H1 (cell line): ENCODE data around the gene CHD9. TPM values are rescaled to one million over a fixed set of nuclear protein-coding genes. Genes with fewer than 3 reads are reported as not detected.

Source experiments
- CTCF ChIA-PET: fragments of 300-600 bp; sonication (Branson Sonifier 250); formaldehyde crosslinking; loops from one replicate; lab custom pipeline; 2021; ENCODE audit not compliant: partially characterized antibody; lab: Charles Lee
- POLR2A ChIA-PET: fragments of 300-600 bp; sonication (Branson Sonifier 250); formaldehyde crosslinking; loops from one replicate; lab custom pipeline; 2021; ENCODE audit warnings: inconsistent platforms; ENCODE audit not compliant: partially characterized antibody; lab: Charles Lee
- DNase-seq, 2 experiments: peaks; one replicate each; pipeline versions ENCODE4 v3.0.0 to v3.0.0-alpha.2; 2010 to 2022; ENCODE audit warnings: low spot score in 2 of 2, low read depth in 1 of 2, mixed read lengths in 1 of 2
- FAIRE-seq: peaks from 2 replicates; lab custom pipeline; 2011; peaks lifted over from hg19 to GRCh38; lab: Jason Lieb, UNC
- H2AFZ ChIP-seq: 2 replicates; pipeline ENCODE4 v1.8.1; 2012; ENCODE audit warnings: low read length, inconsistent platforms
- H2AK5ac ChIP-seq: 2 replicates; pipeline ENCODE4 v1.6.1; 2013; ENCODE audit warnings: low read depth, low read length
- H2BK120ac ChIP-seq: replicated peaks from 2 replicates; pipeline ENCODE3; 2013; ENCODE audit warnings: low read depth, low read length, inconsistent platforms
- H2BK12ac ChIP-seq: 2 replicates; pipeline ENCODE4 v1.6.1; 2013; ENCODE audit warnings: low read depth, low read length
- H2BK15ac ChIP-seq: 2 replicates; pipeline ENCODE4 v1.6.1; 2013; ENCODE audit warnings: low read length
- H2BK20ac ChIP-seq: 2 replicates; pipeline ENCODE4 v1.6.1; 2013; ENCODE audit warnings: low read length
- H2BK5ac ChIP-seq: 2 replicates; pipeline ENCODE4 v1.6.1; 2013; ENCODE audit warnings: low read depth, low read length
- H3K14ac ChIP-seq: 2 replicates; pipeline ENCODE4 v1.6.1; 2013; ENCODE audit warnings: inconsistent platforms; ENCODE audit not compliant: insufficient read length
- H3K18ac ChIP-seq: 2 replicates; pipeline ENCODE4 v1.6.1; 2013; ENCODE audit warnings: low read length; ENCODE audit errors: extremely low read depth
- H3K23ac ChIP-seq: 2 replicates; pipeline ENCODE4 v1.6.1; 2013; ENCODE audit warnings: inconsistent platforms; ENCODE audit not compliant: insufficient read length
- H3K23me2 ChIP-seq: 2 replicates; pipeline ENCODE4 v1.6.1; 2013; ENCODE audit warnings: low read depth, low read length
- H3K27ac ChIP-seq: 2 replicates; pipeline ENCODE4 v1.6.1; 2011; ENCODE audit warnings: low read depth, low read length, inconsistent platforms
- H3K27me3 ChIP-seq, 4 experiments: replicated peaks in 1 of 4; 1 replicate in 1 of 4; 2 replicates in 3 of 4; pipeline versions ENCODE4 v1.6.1 to v1.8.1; 2011 to 2013; ENCODE audit warnings: low read length in 3 of 4, mild to moderate bottlenecking in 3 of 4, inconsistent platforms in 2 of 4, mixed read lengths in 2 of 4, moderate library complexity in 1 of 4; ENCODE audit not compliant: control insufficient read depth in 3 of 4, insufficient read depth in 3 of 4; ENCODE audit errors: extremely low read depth in 1 of 4
- H3K36me3 ChIP-seq, 4 experiments: 2 replicates each; pipeline versions ENCODE4 v1.6.1 to v1.8.1; 2011 to 2013; ENCODE audit warnings: mild to moderate bottlenecking in 4 of 4, low read length in 3 of 4, moderate library complexity in 2 of 4, control low read depth in 1 of 4, inconsistent platforms in 1 of 4; ENCODE audit not compliant: insufficient read depth in 4 of 4, control insufficient read depth in 2 of 4
- H3K4ac ChIP-seq: replicated peaks from 2 replicates; pipeline ENCODE3; 2013; ENCODE audit warnings: low read length, low read depth, mixed read lengths, inconsistent platforms; ENCODE audit not compliant: insufficient read length
- H3K4me1 ChIP-seq, 4 experiments: replicated peaks in 1 of 4; 1 replicate in 1 of 4; 2 replicates in 3 of 4; pipeline versions ENCODE4 v1.6.1 to v1.8.1; 2011 to 2013; ENCODE audit warnings: low read length in 3 of 4, inconsistent platforms in 2 of 4, mixed read lengths in 1 of 4; ENCODE audit not compliant: insufficient read depth in 4 of 4, control insufficient read depth in 3 of 4
- H3K4me2 ChIP-seq, 2 experiments: 2 replicates each; pipeline versions ENCODE4 v1.6.1 to v1.8.1; 2011 to 2013; ENCODE audit warnings: low read depth in 2 of 2, low read length in 2 of 2, control low read depth in 1 of 2, inconsistent platforms in 1 of 2, mild to moderate bottlenecking in 1 of 2; ENCODE audit not compliant: insufficient read depth in 1 of 2
- H3K4me3 ChIP-seq, 4 experiments: fragments of 200-600, 300-600 bp in 1 of 4; sonication (generic), shearing (Covaris generic), sonication (Bioruptor Twin) in 1 of 4; 2 replicates each; pipeline versions ENCODE4 v1.5.1 to v1.8.1; 2011 to 2016; ENCODE audit warnings: low read length in 4 of 4, low read depth in 3 of 4, control low read depth in 2 of 4, inconsistent platforms in 2 of 4, mild to moderate bottlenecking in 2 of 4, mixed read lengths in 1 of 4, moderate library complexity in 1 of 4; ENCODE audit not compliant: insufficient read depth in 2 of 4; ENCODE audit errors: extremely low read depth in 1 of 4
- H3K56ac ChIP-seq: replicated peaks from 2 replicates; pipeline ENCODE3; 2013; ENCODE audit warnings: low read depth, mild to moderate bottlenecking, mixed read lengths, low read length, inconsistent platforms; ENCODE audit not compliant: insufficient read length
- H3K79me1 ChIP-seq: 2 replicates; pipeline ENCODE4 v1.6.1; 2013; ENCODE audit warnings: low read depth, low read length, control low read depth
- H3K79me2 ChIP-seq, 2 experiments: 2 replicates each; pipeline versions ENCODE4 v1.6.1 to v1.8.1; 2012 to 2013; ENCODE audit warnings: low read length in 2 of 2, mild to moderate bottlenecking in 2 of 2, inconsistent platforms in 1 of 2; ENCODE audit not compliant: insufficient read depth in 2 of 2, control insufficient read depth in 1 of 2
- H3K9ac ChIP-seq, 4 experiments: replicated peaks in 1 of 4; 1 replicate in 1 of 4; 2 replicates in 3 of 4; pipeline versions ENCODE4 v1.6.1 to v1.8.1; 2011 to 2013; ENCODE audit warnings: low read depth in 3 of 4, low read length in 3 of 4, control low read depth in 2 of 4, mild to moderate bottlenecking in 2 of 4, moderate library complexity in 2 of 4, inconsistent platforms in 1 of 4; ENCODE audit errors: extremely low read depth in 1 of 4
- H3K9me3 ChIP-seq, 2 experiments: 2 replicates each; pipeline versions ENCODE4 v1.6.1 to v1.8.1; 2012 to 2013; ENCODE audit warnings: mild to moderate bottlenecking in 2 of 2, moderate library complexity in 2 of 2, control low read depth in 1 of 2, inconsistent platforms in 1 of 2, low read depth in 1 of 2, low read length in 1 of 2, mixed read lengths in 1 of 2; ENCODE audit not compliant: insufficient read depth in 2 of 2
- H4K20me1 ChIP-seq, 2 experiments: replicated peaks in 1 of 2; 2 replicates each; pipeline versions ENCODE3 to v1.8.1; 2011 to 2013; ENCODE audit warnings: inconsistent platforms in 2 of 2, low read length in 2 of 2, mild to moderate bottlenecking in 1 of 2; ENCODE audit not compliant: insufficient read depth in 2 of 2, control insufficient read depth in 1 of 2
- H4K5ac ChIP-seq: 2 replicates; pipeline ENCODE4 v1.6.1; 2013; ENCODE audit warnings: low read length, low read depth, mixed read lengths, inconsistent platforms; ENCODE audit not compliant: insufficient read length
- H4K8ac ChIP-seq: 2 replicates; pipeline ENCODE4 v1.8.0; 2013; ENCODE audit warnings: mild to moderate bottlenecking, moderate library complexity, low read length, inconsistent platforms; ENCODE audit not compliant: insufficient read depth; ENCODE audit errors: extremely low read depth
- H4K91ac ChIP-seq: replicated peaks from 2 replicates; pipeline ENCODE3; 2013; ENCODE audit warnings: low read length, mixed read lengths, inconsistent platforms; ENCODE audit not compliant: insufficient read length
- BACH1 ChIP-seq: IDR thresholded peaks from 2 replicates; pipeline ENCODE4 v1.6.1; 2012; ENCODE audit warnings: low read length, improper control_type of control experiment
- POLR2A ChIP-seq, 2 experiments: IDR thresholded peaks; 1 replicate in 1 of 2; 2 replicates in 1 of 2; pipeline ENCODE4 v1.6.1; 2011; ENCODE audit warnings: low read depth in 2 of 2, low read length in 2 of 2, mild to moderate bottlenecking in 2 of 2; ENCODE audit errors: control extremely low read depth in 1 of 2
- SIN3A ChIP-seq, 2 experiments: IDR thresholded peaks in 1 of 2; conservative IDR thresholded peaks in 1 of 2; 2 replicates each; pipeline ENCODE4 v1.6.1; 2011 to 2012; ENCODE audit warnings: low read length in 2 of 2, improper control_type of control experiment in 1 of 2, low read depth in 1 of 2, mild to moderate bottlenecking in 1 of 2
- WGBS, 2 experiments: shearing (Covaris generic) in 1 of 2; methylation state at CpG; one replicate each; pipeline versions ENCODE4 v1.1.6 to v1.1.7; 2013 to 2015; ENCODE audit warnings: low lambda C conversion rate in 2 of 2, mixed read lengths in 2 of 2, inconsistent platforms in 1 of 2, low coverage in 1 of 2, missing lambda C conversion rate in 1 of 2; ENCODE audit not compliant: insufficient replicate concordance in 2 of 2, insufficient coverage in 1 of 2, insufficient read length in 1 of 2; ENCODE audit errors: extremely low coverage in 1 of 2, missing lambda C conversion rate in 1 of 2; 5-methylcytosine and 5-hydroxymethylcytosine counted together
- polyA plus RNA-seq, 7 experiments: library from polyadenylated mRNA; depleted of rRNA in 3 of 7; stranded (reverse) in 5 of 7; unstranded in 2 of 7; fragments of >200 nt in 5 of 7; fragments of 200-250 nt in 2 of 7; gene quantifications; 1 replicate in 5 of 7; 2 replicates in 1 of 7; 4 replicates in 1 of 7; pipeline versions ENCODE4 v1.2.1 to v1.2.3, GENCODE V29; 2011 to 2013; ENCODE audit warnings: missing spikeins in 2 of 7, mixed read lengths in 2 of 7
- total RNA-seq: library from RNA; stranded (reverse); fragmentation: NEBNext Ultra II Directional; extraction: Animal tissue kit (Norgen Biotek cat#: 25700); gene quantifications from 2 replicates; pipeline ENCODE4 v1.2.1, GENCODE V29; 2021
- TF ChIP-seq, protein P1 (sequence below): IDR thresholded peaks from 2 replicates; pipeline ENCODE4 v1.6.1; 2011; ENCODE audit warnings: low read length, improper control_type of control experiment

The CHD9 gene
- total and polyA plus RNA-seq, 2 of the 8 experiments (the other 6 are each of a cell fraction or from before 2014, with no cell fraction given): 9.9 to 32.4 TPM

DNA sequence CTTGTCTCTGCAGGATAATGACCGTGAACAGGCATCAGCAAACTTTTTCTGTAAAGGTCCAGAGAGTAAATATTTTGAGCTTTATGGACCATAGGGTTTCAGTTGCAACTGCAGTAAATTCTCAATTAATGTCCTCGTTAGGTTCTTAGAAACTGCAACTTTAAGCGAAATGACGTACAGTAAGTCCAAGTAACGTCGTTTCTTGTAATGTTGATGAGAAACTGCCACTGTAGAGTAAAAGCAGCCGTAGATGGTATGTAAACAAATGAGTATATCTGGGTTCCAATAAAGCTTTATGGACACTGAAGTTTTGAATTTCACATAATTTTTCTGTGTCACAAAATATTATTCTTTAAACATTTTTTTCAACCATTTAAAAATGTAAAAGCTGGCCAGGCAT, 4.9 kb downstream of the CHD9 start:
- CTCF ChIA-PET: interaction anchor here (1.5 kb wide), 1 partner anchor 149 kb away, joined by 5 read pairs; no protein-coding TSS in a partner anchor
- Histone ChIP-seq H4K91ac (no peak overlapping the region), H2BK12ac (no peak overlapping the region), H3K18ac (no peak overlapping the region), H2BK120ac (no peak overlapping the region), H3K9me3 (no peaks in the 10 kb centered on the region), H3K4me3 (no peak overlapping the region), H4K20me1 (no peaks in the 10 kb centered on the region), H3K56ac (no peak overlapping the region), H3K9ac (no peak overlapping the region), H2AK5ac (no peak overlapping the region), H3K23me2 (no peaks in the 10 kb centered on the region; the same call in 1 of the 2 replicates), H2BK15ac (no peak overlapping the region), H3K27me3 (no peaks in the 10 kb centered on the region), H3K79me1 (peaks cover 11% of the 10 kb centered on the region; the same call in 1 of the 2 replicates), H3K23ac (no peak overlapping the region), H3K27ac (no peak overlapping the region), H3K4me2 (no peak overlapping the region), H2BK5ac (no peak overlapping the region), H3K14ac (no peak overlapping the region), H4K5ac (no peak overlapping the region), H2AFZ (no peak overlapping the region), H3K4ac (no peak overlapping the region)
- POLR2A ChIA-PET: interaction anchor here (0.7 to 1.4 kb wide), 2 partner anchors 67 to 149 kb away, joined by 3 read pairs; no protein-coding TSS in a partner anchor
- WGBS, 2 experiments: 90% methylated on average over 7 of the region's 7 CpGs; no CpG with 5 or more reads in 1 of the 2 experiments
- TF ChIP-seq, protein P1, sequence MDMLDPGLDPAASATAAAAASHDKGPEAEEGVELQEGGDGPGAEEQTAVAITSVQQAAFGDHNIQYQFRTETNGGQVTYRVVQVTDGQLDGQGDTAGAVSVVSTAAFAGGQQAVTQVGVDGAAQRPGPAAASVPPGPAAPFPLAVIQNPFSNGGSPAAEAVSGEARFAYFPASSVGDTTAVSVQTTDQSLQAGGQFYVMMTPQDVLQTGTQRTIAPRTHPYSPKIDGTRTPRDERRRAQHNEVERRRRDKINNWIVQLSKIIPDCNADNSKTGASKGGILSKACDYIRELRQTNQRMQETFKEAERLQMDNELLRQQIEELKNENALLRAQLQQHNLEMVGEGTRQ: no peak
- no peak for TF ChIP-seq POLR2A (IDR thresholded peaks at IDR 0.05; ENCODE audit: control extremely low read depth in 1 of 2, low read depth in 2 of 2, low read length in 2 of 2)
- TF ChIP-seq SIN3A (conservative IDR thresholded peaks at IDR 0.05 in 1 of 2, IDR thresholded peaks at IDR 0.05 in 1 of 2; ENCODE audit: low read depth in 1 of 2, low read length in 2 of 2): no peak
- no peak for TF ChIP-seq BACH1
- TF ChIP-seq, all 59 proteins: peak for 0
- H2BK20ac ChIP-seq: no peak overlapping the region
- DNase-seq: no peak
- H3K36me3 ChIP-seq: no peaks in the 10 kb centered on the region; a peak in 1 of 8 replicates
- no peak overlapping the region for H4K8ac ChIP-seq
- no peak for FAIRE-seq
- peaks cover 0 to 48% of the 10 kb centered on the region in 2 experiments; a peak in 2 of 4 replicates for H3K79me2 ChIP-seq
- peaks cover 3 to 14% (median 8%) of the 10 kb centered on the region in 4 experiments; a peak in 4 of 7 replicates for H3K4me1 ChIP-seq
